BE2C (cell line): ENCODE measurements around the gene D2HGDH.
"Not testable (repeated sequence)": the region's sequence is repeated elsewhere in the genome, so short reads cannot be mapped to it uniquely, and the experiment has no call there.

Experiments used
- DNase-seq: peaks from one replicate; pipeline ENCODE4 v3.0.0-alpha.2; 2020
- H3K27me3 ChIP-seq: fragments of 250-450 bp; sonication (Bioruptor Pico); 2 replicates; pipeline ENCODE4 v1.5.1; 2020; ENCODE audit warnings: mild to moderate bottlenecking
- H3K36me3 ChIP-seq: fragments of 250-450 bp; sonication (Bioruptor Pico); 2 replicates; pipeline ENCODE4 v1.5.1; 2020; ENCODE audit warnings: mild to moderate bottlenecking
- H3K4me1 ChIP-seq: fragments of 250-450 bp; sonication (Bioruptor Pico); 2 replicates; pipeline ENCODE4 v1.5.1; 2020
- H3K4me3 ChIP-seq: 2 replicates; pipeline ENCODE4 v1.5.1; 2011; ENCODE audit warnings: low read depth, low read length
- H3K9me3 ChIP-seq: fragments of 250-450 bp; sonication (Bioruptor Pico); 2 replicates; pipeline ENCODE4 v1.5.1; 2020
- CTCF ChIP-seq: IDR thresholded peaks from 2 replicates; pipeline ENCODE4 v1.5.1; 2012; ENCODE audit warnings: mild to moderate bottlenecking, low read depth, low read length

Gene D2HGDH

GRCh38 chr2:241814393-241814642 is 79.9 kb downstream of the D2HGDH start:
- H3K36me3 ChIP-seq: no peaks in the 10 kb centered on the region
- H3K4me1 ChIP-seq: peaks cover 11% of the 10 kb centered on the region
- H3K27me3 ChIP-seq: no peaks in the 10 kb centered on the region
- no peak for TF ChIP-seq CTCF
- no peak for DNase-seq
- no peak overlapping the region for H3K4me3 ChIP-seq
- H3K9me3 ChIP-seq: no peaks in the 10 kb centered on the region

GRCh38 chr2:241814643-241815476 is 80.4 kb downstream of the D2HGDH start:
- H3K36me3 ChIP-seq: no peaks in the 10 kb centered on the region
- no peak overlapping the region for H3K4me3 ChIP-seq
- peaks cover 8% of the 10 kb centered on the region for H3K4me1 ChIP-seq
- no peaks in the 10 kb centered on the region for H3K27me3 ChIP-seq
- no peak for DNase-seq
- no peak for TF ChIP-seq CTCF
- no peaks in the 10 kb centered on the region for H3K9me3 ChIP-seq

GRCh38 chr2:241815477-241816430 is 81.3 kb downstream of the D2HGDH start:
- DNase-seq: no peak
- H3K36me3 ChIP-seq: no peaks in the 10 kb centered on the region
- TF ChIP-seq CTCF: no peak
- no peaks in the 10 kb centered on the region for H3K27me3 ChIP-seq
- peaks cover 5% of the 10 kb centered on the region for H3K4me1 ChIP-seq
- no peaks in the 10 kb centered on the region for H3K9me3 ChIP-seq
- H3K4me3 ChIP-seq: no peak overlapping the region

- Histone ChIP-seq H3K27me3 (no peaks in the 10 kb centered on the region), H3K4me1 (no peaks in the 10 kb centered on the region), H3K4me3 (no peak overlapping the region), H3K9me3 (no peaks in the 10 kb centered on the region), H3K36me3 (no peaks in the 10 kb centered on the region)
- no peak for DNase-seq
- no peak for TF ChIP-seq CTCF
These were observed 82.1 kb downstream of the D2HGDH start for GRCh38 chr2:241816431-241817121.

GRCh38 chr2:241817126-241817820 is 82.8 kb downstream of the D2HGDH start:
- no peak for TF ChIP-seq CTCF
- Histone ChIP-seq H3K27me3 (no peaks in the 10 kb centered on the region), H3K4me3 (no peak overlapping the region), H3K9me3 (no peaks in the 10 kb centered on the region), H3K36me3 (no peaks in the 10 kb centered on the region), H3K4me1 (no peaks in the 10 kb centered on the region)
- no peak for DNase-seq

- H3K27me3 ChIP-seq, H3K36me3 ChIP-seq, H3K4me1 ChIP-seq: not testable (repeated sequence)
These were observed 83.4 kb downstream of the D2HGDH start for GRCh38 chr2:241817821-241818215.

More at GRCh38 chr2:241817821-241818215, 83.4 kb downstream of the D2HGDH start:
- H3K4me3 ChIP-seq, DNase-seq, H3K9me3 ChIP-seq: not testable (repeated sequence)
